NCI-H82 treated with DMSO at 0.1 percent for 48 hours (cell line): ENCODE measurements around the gene PRKRA.
"Not testable (repeated sequence)": the region's sequence is repeated elsewhere in the genome, so short reads cannot be mapped to it uniquely, and the experiment has no call there.

Experiments used
- DNase-seq: peaks from one replicate; lab custom pipeline; 2025; ENCODE audit not compliant: unreplicated experiment; lab: John Stamatoyannopoulos, UW

PRKRA gene

GRCh38 chr2:178414266-178415247, 36.4 kb downstream of the PRKRA start:
- peak; percentile 96 for DNase-seq

GRCh38 chr2:178413472-178414265, 37.3 kb downstream of the PRKRA start:
- peak; percentile 81 for DNase-seq

DNA sequence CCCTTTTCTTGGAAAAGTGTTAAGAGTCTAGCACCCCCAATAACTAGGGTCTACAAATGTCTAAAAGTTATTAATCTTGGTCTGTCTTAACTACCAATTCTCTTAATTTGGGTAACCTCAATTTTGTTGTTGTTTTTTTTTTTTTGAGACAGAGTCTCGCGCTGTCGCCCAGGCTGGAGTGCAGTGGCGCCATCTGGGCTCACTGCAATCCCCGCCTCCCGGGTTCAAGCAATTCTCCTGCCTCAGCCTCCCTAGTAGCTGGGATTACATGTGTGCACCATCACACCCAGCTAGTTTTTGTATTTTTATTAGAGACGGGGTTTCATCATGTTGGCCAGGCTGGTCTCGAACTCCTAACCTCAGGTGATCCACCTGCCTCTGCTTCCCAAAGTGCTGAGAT, 38.5 kb downstream of the PRKRA start:
- DNase-seq, result not testable (repeated sequence)

GRCh38 chr2:178412047-178412446, 38.9 kb downstream of the PRKRA start:
- no peak for DNase-seq

- DNase-seq, result no peak
These were observed 41.7 kb downstream of the PRKRA start for GRCh38 chr2:178409261-178409660.

DNA sequence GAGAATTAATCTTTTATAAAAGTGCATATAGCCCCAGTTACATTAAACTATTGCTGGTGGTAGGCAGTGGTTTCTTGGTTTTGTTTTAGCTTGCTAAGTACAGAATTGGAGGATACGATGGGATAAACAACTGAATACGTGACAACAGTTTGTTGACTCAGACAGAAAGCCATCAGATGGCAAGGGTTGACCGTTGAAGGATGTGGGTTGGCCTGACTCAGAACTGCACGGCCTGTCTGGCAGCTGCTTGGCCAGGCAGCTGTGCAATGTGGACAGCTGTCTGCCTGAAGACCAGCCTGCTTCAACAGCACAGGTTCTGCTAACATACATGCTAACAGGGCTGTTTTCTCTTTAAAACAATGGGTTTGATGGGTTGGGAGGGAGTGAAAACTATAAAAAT, 46.6 kb downstream of the PRKRA start:
- DNase-seq, result no peak

GRCh38 chr2:178403671-178404306, 47.2 kb downstream of the PRKRA start:
- no peak for DNase-seq

DNA sequence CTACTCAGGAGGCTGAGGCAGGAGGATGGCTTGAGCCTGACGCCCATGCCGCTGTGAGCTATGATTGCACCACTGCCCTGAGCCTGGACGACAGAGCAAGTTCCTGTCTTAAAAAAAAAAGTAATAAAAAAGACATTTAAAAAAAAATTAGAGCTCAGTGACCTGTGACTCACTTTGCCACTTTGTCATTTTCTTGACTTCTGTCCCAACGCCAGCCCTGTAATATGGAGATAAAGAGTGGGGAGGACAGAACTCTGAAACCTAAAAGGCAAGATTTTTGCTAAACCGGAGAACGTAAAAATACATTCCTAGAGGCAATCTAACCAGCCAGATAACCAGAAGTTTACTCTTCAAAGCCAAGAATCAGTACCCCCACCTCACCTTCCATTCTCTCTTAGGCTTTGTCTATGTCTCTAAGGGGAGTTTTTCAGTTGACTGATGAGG, 49.0 kb downstream of the PRKRA start:
- DNase-seq, result no peak

DNA sequence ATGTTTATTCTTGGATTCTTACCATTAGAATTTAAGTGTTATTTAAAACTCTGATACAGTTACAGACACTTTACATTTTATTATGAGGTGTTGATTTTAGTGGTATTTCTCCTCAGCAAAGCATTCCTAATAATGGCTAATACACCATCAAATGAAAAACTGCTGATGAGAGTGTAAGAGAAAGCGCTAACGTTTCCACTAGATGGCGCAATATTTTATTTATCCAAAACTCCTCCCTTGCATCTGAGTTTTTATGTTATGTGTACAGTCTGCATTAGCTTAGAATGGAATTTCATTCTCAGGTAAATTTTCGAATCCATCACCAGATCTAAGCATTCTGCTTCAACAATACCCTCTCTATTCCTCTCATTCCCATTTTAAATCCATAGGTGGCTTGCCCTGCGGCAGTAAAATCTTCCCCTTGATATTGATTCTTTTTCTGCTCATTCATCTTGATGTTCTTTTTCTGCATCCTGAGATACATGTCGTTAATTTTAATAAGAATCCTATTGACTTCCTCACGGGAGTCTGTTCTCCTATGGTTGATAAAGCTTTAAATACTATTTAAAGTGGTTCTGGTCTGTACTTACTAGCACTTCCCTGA, 53.9 kb downstream of the PRKRA start:
- peak; percentile 65 for DNase-seq

GRCh38 chr2:178395941-178396570, 54.9 kb downstream of the PRKRA start:
- DNase-seq, result peak; percentile 56

- DNase-seq, result no peak
These were observed 55.7 kb downstream of the PRKRA start for GRCh38 chr2:178395295-178395694.

- DNase-seq, result peak; percentile 58
These were observed 56.1 kb downstream of the PRKRA start for GRCh38 chr2:178394859-178395258.

DNA sequence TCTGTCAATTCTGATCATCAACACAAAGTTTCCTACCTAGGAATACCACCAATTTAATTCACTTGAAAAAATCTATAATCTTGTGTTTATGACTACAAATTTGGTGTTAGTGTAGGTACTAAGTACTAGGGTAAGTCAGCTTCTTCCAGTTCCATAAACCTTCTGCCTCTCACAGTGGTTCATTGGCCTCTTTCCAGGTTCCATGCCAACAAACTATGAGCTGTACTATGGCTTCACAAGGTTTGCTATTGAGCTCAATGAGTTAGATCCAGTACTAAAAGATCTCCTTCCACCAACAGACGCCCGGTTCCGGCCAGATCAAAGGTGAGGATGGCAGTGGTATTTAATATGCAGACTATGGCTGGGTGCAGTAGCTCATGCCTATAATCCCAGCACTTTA, 58.8 kb downstream of the PRKRA start:
- DNase-seq, result no peak

DNA sequence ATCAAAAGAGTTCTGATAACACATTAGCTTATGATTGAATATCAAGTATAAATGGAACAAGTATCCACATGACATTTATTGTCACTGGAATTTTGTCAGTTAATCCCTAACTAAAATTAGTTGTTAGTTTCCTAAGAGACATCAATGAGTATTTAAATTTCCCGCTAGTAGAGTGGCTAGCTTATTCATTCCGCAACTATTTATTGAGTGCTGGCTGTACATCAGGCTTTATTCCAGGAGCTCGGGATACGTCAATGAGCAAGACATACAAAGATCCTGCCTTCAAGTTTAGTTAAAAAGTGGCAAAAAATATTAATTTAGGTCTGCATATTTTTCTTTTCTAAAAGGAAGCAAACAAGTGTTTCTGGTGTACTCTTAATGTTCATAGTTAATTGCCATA, 59.3 kb downstream of the PRKRA start:
- no peak for DNase-seq

- DNase-seq, result no peak
These were observed 62.7 kb downstream of the PRKRA start for GRCh38 chr2:178388287-178388686.

GRCh38 chr2:178386986-178387597, 63.9 kb downstream of the PRKRA start:
- no peak for DNase-seq

DNA sequence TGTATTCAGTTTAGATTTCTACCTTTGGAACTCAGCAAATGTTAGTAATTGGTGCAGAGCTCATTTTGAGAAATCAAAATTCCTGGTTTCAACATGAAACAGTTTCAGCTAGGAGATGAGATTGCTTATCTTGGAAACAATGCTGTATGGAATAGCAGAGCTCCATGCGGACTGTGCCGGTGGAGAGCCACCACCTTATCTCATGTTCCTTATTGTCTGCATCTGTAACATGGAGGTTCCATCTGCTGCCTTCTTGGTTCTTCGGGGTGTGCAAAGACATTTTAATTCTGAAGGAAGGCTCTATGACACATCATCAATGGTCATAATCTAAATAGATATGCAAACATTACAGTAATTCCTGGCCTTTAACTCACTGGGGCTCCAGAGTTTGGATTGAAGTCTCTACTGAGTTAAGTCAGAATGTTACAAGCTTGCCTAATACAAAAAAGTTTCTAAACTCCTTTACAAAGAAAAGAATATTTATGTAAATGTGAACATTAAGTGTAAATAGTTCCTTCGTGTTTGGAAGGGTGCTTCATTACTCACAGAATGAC, 65.3 kb downstream of the PRKRA start:
- no peak for DNase-seq

GRCh38 chr2:178383718-178384117, 67.3 kb downstream of the PRKRA start:
- no peak for DNase-seq
